HG02798 (cell line): ENCODE results near the gene S100A10.

ENCODE experiments used
- ATAC-seq: cut with Tn5 transposase; IDR thresholded peaks from one replicate; pipeline ENCODE4 v1.9.1; 2021; ENCODE audit warnings: mild to moderate bottlenecking; ENCODE audit not compliant: unreplicated experiment, poor library complexity

Gene S100A10

GRCh38 chr1:151989211-151989862 is 4.3 kb downstream of the S100A10 start:
- no peak for ATAC-seq

DNA sequence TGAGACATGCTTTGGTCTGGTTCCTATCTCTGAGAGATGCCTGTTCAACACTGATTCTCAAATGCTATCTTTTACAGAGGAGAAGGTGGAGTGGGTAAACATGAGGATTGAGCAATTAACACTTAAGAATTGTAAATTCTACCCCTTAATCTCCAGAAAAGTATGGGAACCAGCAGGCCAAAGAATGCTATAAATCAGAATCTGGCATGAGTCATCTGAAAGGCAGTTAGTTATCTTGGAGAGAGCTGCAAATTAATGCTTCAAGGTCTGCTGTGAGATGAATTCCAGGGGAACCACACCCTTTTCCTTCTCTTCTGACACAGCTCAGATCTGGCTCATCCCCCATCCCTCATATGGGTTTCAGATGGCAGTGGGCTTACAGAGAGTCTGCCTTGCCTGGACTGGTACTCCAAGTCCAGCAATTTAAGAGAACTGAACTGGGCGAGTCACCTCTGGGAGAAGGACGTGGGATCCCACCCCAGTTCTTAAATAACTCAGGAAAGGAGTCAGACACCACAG is 5.2 kb downstream of the S100A10 start:
- no peak for ATAC-seq

GRCh38 chr1:151986501-151987190 is 7.0 kb downstream of the S100A10 start:
- no peak for ATAC-seq

GRCh38 chr1:151985768-151986167 is 7.9 kb downstream of the S100A10 start:
- ATAC-seq, result no peak

- no peak for ATAC-seq
Measured at GRCh38 chr1:151985270-151985669, 8.4 kb downstream of the S100A10 start.

- peak; percentile 70 for ATAC-seq
Measured at GRCh38 chr1:151984313-151984956, 9.2 kb downstream of the S100A10 start.

GRCh38 chr1:151982300-151983005 is 11.2 kb downstream of the S100A10 start:
- ATAC-seq, result no peak

DNA sequence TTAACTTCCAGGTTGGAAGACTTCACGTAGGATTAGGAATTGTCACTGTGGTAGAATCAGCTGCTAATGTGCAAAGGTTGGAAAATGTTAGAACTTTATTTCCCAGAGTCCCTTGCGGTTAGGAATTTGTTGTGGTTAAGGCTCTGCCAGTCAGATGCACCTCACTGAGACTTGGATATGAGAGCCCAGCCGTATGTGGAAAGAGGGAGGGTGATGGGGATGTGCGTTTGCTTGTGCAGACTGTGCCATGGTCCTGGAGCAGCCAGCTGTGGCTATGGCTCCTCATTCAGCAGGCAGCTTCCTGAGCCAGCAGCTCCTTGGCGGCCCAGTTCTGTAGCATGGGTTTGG is 12.5 kb downstream of the S100A10 start:
- ATAC-seq, result no peak

GRCh38 chr1:151980287-151981177 is 13.1 kb downstream of the S100A10 start:
- no peak for ATAC-seq

DNA sequence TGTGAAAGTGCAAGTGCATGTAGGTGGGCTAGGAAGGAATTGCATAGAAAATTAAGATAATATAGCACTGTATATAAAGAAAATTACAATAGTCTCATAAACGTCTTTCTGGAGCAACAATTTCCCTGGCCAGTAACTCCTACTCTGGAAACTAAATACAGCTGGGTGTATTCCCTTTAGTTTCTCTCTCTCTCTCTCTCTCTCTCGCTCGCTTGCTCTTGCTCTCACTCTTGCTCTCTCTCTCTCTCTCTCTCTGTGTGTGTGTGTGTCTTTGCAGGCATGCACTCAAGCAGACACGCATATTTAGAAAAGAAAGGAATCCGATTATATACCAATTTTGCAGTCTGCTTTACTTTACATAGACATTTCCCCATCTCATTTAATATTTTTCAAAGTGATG is 14.7 kb downstream of the S100A10 start:
- ATAC-seq, result no peak

GRCh38 chr1:151977662-151978230 is 15.9 kb downstream of the S100A10 start:
- no peak for ATAC-seq

DNA sequence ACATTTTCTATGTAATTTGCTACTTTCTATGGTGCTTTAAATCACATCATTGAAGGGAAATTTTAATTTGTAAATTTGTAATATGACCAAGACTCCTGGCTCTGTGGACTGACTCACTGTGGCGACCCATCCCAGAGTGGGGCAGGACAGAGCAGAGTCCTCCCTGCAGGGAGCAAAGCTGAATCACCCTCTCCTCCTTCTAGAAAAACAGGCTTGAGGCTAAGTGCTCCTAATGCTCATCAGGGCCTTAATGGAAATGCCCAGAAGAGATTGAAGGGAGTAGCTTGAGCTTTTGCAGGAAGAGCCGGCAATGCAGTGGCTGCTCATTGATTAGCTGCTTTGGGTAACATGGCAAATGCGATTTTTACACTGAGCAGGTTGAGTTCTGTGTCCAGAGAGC is 16.8 kb downstream of the S100A10 start:
- no peak for ATAC-seq

DNA sequence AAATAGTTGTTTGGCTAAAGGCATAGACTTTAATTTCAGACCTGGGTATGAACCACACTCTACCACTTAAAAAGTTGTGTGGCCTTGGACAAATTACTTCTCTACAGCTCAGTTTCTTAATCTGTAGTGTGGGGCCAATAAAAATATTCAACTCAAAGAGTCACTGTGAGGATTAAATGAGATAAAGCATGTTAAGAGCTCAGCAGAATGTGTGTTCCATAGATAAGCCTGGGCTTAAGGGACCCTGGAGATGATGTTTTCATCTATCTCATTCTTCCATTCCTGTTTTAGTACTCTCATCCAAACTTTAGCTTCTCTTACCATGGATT is 17.7 kb downstream of the S100A10 start:
- no peak for ATAC-seq

DNA sequence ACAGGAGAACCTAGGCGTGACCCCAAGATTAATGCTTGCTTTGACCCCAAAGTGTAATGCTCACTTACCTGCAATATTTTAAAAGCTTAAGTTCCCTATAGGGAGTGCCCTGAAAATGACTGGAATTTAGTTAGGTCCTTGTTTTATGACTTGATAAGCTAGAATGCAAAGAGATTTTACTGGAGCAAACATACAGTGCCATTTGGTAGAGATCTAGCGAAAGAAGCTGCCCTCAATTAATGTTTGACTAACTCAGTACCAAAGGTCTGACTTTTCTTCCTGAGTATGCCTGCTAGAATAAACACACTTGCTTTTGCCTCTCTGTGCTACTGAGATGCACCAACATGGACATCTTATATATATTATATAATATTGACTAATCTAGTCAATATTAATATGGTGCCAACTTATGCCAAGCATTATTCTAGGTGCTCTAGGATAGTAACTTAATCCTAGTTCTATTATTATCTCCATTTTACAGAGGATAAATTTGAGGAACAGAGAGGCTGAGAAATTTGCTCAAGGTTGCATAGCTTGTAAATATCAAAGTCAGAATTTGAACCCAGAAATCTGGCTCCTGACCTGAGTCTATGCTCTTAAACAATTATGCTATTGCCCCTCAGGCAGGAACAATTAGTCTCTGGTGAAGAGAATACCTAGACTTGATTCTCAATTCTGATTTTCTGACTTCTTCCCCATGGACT is 18.2 kb downstream of the S100A10 start:
- no peak for ATAC-seq

- ATAC-seq, result no peak
Measured at GRCh38 chr1:151972542-151973248, 21.0 kb downstream of the S100A10 start.

DNA sequence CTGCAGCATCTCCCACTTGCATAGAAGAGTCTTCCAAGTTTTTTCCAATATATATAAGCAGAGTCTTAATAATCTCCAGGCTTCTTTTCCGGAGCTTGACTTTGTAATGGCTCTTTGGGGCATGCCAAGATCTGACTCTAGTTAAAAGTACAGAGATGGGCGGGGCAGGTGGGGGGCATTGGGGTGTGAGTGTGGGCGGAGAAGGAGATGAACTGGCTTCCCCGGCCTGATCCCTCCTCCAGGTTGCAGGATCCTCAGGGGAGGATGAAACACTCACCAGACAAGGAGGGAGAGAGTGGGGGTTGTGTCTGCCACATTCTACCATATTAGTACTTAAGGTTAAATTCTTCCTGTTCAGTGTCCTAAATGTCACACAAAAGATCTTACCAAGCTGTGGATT is 23.0 kb downstream of the S100A10 start:
- ATAC-seq, result no peak

GRCh38 chr1:151970128-151970527 is 23.5 kb downstream of the S100A10 start:
- no peak for ATAC-seq

DNA sequence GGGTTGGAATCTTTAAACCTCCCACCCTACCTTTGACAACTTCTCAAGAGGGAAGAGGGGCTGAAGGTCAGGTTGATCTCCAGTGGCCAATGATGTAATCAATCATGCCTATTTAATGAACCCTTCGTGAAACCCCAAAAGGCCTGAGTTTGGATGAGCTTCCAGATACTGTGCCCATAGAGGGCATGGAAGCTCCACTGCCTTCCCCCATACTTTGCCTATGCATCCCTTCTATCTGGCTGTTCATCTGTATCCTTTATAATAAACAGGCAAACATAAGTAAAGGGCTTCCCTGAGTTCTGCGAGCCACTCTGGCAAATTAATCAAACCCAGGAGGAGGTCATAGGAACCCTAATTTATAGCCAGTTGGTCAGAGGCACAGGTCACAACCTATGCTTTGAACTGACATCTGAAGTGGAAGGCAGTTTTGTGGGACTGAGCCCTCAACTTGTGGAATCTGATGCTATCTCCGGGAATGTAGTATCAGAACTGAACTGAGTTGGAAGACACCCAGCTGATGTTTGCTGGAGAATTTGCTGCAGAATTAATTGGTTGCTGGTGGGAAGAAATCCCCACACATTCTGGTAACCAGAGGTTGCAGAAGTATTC is 24.8 kb downstream of the S100A10 start:
- ATAC-seq, result no peak
